NCI-H2171 treated with DMSO at 0.1 percent for 48 hours (cell line): ENCODE measurements around the gene WDR86.

Experiments used
- DNase-seq: peaks from one replicate; lab custom pipeline; 2025; lab: John Stamatoyannopoulos, UW

WDR86 gene

DNA sequence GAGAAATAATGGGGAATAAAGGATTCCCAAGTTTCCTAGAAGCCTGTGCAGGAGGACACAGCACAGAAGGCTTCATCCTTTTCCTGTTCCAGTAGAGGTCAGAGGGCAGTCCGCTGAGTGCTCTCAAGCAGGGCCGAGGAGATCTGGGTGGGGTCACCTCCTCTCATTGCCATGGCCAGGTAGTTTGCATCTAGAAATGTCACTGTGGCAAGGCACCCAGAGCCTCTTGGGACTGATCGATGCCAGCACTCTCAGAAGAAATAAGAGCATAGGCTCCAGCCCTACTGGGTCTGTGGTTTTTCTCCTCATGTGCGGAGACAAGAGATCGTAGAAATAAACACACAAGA is 60.4 kb downstream of the WDR86 start:
- no peak for DNase-seq

DNA sequence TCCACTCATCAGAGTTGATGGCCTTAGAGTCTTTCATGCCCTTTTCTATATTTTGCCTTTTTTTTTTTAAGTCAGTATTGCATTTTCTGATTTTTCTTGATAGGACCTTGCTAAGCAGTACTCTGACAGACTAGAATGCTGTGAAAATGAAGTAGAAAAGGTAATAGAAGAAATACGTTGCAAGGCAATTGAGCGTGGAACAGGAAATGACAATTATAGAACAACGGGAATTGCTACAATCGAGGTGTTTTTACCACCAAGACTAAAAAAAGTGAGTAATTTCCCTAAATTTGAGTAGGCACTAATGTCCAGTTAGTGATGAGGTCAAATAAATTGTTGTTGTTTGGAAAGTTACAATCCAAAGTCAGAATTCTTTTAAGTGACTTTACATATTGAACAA is 60.9 kb downstream of the WDR86 start:
- DNase-seq = no peak

GRCh38 chr7:151347200-151347599 is 62.6 kb downstream of the WDR86 start:
- no peak for DNase-seq

DNA sequence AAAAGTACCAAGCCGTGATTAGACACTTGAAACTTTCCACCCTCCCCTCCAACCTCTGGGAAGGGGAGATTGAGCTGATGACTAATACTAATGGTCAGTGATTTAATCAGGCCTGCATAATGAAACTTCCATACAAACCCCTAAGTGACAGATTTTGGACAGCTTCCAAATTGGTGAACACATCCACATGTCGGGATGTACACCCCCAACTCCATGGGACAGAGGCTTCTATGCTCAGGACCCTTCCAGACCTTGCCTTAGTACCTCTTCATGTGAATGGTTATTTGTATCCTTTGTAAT is 63.4 kb downstream of the WDR86 start:
- no peak for DNase-seq

- DNase-seq = no peak
Measured at GRCh38 chr7:151345576-151346469, 64.0 kb downstream of the WDR86 start.

- no peak for DNase-seq
Measured at GRCh38 chr7:151343516-151343915, 66.3 kb downstream of the WDR86 start.

DNA sequence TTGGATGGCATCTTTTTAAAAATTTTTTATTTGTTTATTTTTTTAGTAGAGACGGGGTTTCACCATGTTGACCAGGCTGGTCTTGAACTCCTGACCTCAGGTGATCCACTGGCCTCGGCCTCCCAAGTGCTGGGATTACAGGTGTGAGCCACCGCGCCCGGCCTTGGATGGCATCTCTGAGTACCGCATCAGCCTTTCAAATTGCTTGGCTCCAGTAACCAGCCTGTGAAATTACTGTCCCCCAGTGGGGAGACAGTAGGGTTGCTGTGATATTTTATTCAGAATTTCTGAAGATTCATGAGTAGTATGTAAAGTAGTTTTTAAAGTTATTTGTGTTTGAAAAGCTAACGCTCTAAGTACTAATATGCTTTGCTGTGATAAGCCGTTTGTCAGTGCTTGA is 67.0 kb downstream of the WDR86 start:
- no peak for DNase-seq

DNA sequence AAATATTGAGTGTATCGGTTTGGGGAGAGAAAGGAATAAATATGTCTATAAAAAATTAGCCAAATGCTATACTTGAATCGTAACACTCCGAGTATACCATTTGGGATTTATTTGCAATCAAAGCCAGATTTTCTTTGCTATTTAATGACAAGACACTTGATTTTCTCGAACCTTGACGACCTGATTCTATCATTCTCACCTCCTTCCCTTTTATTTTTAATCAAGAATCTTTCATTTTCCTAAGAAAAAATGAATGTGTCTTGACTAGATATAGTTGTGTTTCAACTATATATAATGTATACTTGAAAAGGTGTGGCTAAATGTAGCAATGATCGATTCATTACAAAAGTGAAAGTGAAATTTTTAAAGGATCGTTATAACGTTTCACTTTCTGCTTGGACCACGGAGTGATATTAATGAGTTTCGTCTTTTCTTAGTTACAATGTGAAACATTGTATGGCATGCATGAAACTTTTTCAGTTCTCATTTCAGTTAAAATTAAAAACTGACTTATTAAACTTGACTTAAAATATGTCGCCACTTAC is 67.7 kb downstream of the WDR86 start:
- no peak for DNase-seq

DNA sequence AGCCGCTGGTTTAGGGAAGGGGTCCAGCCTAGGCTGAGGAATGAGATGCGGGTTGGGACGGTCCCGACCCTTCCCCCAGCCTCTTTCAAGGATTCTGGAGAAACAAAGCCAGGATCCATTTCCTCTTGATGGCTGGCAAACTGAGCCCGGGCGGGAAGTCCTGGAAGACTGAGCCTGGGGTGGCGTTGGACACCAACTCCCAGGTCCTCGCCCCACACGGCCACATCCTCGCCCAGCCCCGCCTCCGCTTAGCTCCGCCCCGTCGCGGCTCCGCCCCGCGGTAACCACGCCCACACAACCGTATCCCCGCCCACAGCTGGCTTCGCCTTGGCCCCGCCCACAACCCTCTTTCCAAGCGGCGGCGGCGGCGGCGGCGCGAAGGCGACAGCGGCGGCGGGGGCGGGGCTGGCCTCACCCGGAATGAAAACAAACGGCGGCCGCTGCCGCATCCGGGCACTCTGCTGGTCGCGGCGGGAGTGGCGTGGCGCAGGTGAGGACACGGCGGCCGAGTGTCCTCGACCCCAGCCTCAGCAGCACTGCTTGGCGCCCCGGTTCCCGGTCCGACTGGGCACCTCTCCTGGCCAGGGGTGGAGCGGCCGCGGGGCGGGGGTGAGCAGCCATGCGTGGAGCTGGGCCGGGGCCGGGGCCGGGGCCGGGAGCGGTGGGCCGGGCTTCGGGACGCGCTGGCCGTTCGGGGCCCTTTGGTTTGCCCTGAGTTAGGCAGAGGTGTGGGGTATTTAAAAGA is 68.3 kb downstream of the WDR86 start, which contains the start of gene NUB1:
Gene NUB1, plus strand, starts transcription at position 456 of the 745 bp plus-strand sequence. CDS start 3,538 bp downstream, outside the sequence.
- peak; percentile 80 for DNase-seq

DNA sequence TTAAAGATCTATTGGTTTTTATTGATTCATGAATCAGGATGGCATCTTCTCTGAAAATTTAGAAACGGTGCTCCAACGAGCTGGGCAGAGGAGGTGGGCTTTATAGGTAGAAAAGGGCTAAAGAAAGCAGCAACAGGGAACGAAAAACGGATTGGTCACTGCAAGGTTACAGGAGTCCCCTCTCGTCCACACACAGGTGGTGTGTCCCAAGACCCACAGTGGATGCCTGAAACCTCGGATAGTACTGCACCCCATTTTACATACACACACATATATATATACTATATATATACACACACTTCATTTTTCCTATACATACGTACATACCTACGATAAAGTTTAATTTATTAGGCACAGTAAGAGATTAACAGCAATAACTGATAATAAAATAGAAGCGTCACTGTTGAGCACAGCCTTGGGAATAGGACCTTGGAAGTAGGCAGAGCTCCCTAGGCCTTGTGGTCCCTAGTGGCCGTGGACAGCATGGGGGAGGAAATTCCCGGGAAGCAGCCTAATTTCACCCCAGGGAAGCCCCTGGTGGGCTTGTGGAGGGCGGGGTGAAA is 69.0 kb downstream of the WDR86 start:
- DNase-seq = no peak

GRCh38 chr7:151339651-151340382 is 70.0 kb downstream of the WDR86 start:
- no peak for DNase-seq

DNA sequence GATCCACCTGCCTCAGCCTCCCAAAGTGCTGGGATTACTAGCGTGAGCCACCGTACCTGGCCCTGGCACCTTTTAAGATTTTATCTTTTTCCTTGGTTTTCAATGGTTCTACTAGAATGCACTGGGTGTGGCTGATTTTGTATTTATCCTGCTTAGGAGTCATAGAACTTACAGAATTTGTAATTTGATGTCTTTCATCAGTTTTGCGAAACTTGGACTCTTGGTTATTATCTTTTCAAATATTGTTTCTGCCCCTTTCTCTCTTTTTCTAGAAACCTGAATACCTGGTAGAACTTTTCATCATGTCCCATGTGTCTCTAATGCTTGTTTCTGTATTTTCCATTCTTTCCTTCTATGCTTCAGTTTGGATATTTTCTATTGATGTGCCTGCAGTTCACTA is 71.0 kb downstream of the WDR86 start:
- DNase-seq = no peak

- no peak for DNase-seq
Measured at GRCh38 chr7:151337346-151337745, 72.5 kb downstream of the WDR86 start.

GRCh38 chr7:151336027-151336708 is 73.7 kb downstream of the WDR86 start:
- no peak for DNase-seq

GRCh38 chr7:151334628-151335027 is 75.2 kb downstream of the WDR86 start:
- no peak for DNase-seq
